ENCODE data around the gene PRPF38B. TPM values are rescaled to one million over a fixed set of nuclear protein-coding genes. Genes with fewer than 3 reads are reported as not detected.
"Not testable (repeated sequence)": the region's sequence is repeated elsewhere in the genome, so short reads cannot be mapped to it uniquely, and the experiment has no call there.

PRPF38B gene
- total and polyA plus RNA-seq, 7 donors = 13.8 to 31.3 (median 25.0) TPM

DNA sequence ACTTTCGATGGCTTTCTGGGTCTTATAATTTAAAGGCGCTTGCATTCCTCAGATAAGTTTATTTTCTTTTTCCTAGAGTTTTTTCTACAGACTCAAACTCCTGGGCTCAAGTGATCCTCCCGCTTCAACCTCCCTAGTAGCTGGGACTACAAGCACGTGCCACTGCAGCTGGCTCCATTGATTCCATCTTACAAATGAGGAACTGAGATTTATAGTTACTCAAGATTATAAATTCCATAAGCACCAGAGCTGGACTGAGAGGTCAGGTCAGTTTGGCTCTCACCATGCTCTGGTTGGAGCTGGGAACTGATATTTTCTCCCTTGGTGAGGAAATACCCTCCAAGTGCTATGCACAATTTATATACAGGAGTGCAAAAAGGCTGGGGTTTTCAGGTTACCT lies 13.4 kb upstream of the PRPF38B start:
- Histone ChIP-seq H3K4me3 (no peak overlapping the region), H3K9me3 (no peaks in the 10 kb centered on the region), H3K27ac (no peak overlapping the region), H3K4me1 (no peaks in the 10 kb centered on the region), H3K27me3 (no peaks in the 10 kb centered on the region), H3K36me3 (no peaks in the 10 kb centered on the region)
- intact Hi-C loops (cut with DNase I) = no loop called here
- TF ChIP-seq POLR2AphosphoS5 (IDR thresholded peaks at IDR 0.05) (no peak), POLR2A (IDR thresholded peaks at IDR 0.05) (no peak), EP300 (IDR thresholded peaks at IDR 0.05) (no peak)
- TF ChIP-seq, protein P1, sequence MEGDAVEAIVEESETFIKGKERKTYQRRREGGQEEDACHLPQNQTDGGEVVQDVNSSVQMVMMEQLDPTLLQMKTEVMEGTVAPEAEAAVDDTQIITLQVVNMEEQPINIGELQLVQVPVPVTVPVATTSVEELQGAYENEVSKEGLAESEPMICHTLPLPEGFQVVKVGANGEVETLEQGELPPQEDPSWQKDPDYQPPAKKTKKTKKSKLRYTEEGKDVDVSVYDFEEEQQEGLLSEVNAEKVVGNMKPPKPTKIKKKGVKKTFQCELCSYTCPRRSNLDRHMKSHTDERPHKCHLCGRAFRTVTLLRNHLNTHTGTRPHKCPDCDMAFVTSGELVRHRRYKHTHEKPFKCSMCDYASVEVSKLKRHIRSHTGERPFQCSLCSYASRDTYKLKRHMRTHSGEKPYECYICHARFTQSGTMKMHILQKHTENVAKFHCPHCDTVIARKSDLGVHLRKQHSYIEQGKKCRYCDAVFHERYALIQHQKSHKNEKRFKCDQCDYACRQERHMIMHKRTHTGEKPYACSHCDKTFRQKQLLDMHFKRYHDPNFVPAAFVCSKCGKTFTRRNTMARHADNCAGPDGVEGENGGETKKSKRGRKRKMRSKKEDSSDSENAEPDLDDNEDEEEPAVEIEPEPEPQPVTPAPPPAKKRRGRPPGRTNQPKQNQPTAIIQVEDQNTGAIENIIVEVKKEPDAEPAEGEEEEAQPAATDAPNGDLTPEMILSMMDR (IDR thresholded peaks at IDR 0.05) = no peak
- 81 to 82% methylated on average over 4 of the region's 4 CpGs for WGBS, 2 donors
- DNase-seq = no peak

- Histone ChIP-seq H3K4me1 (no peaks in the 10 kb centered on the region), H3K9me3 (no peaks in the 10 kb centered on the region), H3K36me3 (no peaks in the 10 kb centered on the region), H3K27me3 (no peaks in the 10 kb centered on the region), H3K4me3 (no peak overlapping the region), H3K27ac (no peak overlapping the region)
- WGBS, 2 donors = 75 to 83% methylated on average over 10 of the region's 10 CpGs
- no peak for DNase-seq
- intact Hi-C loops (cut with DNase I) = no loop called here
- TF ChIP-seq EP300 (IDR thresholded peaks at IDR 0.05) = no peak
- TF ChIP-seq, protein P1 (IDR thresholded peaks at IDR 0.05) = no peak
- TF ChIP-seq POLR2A (IDR thresholded peaks at IDR 0.05) = no peak
- no peak for TF ChIP-seq POLR2AphosphoS5 (IDR thresholded peaks at IDR 0.05)
Measured at GRCh38 chr1:108679586-108680213, 12.4 kb upstream of the PRPF38B start.

DNA sequence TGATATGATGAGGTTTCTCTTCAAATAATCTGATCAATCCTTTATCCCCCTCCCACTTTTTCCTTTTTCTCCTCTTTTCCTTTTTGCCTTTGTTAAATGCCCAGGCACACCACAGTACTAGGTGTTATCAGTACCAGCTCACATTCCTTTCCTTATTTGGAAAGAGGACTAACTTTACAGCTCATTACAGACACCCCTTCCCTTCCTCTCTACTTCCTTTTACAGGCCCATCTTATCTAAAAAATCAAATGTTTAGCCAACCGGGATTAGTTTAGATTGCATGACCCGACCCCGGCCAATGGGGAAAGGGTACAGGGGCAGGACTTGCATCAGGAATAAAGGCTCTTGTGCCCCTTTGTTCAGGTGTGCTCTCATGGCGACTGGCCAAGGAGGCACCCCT lies 10.4 kb upstream of the PRPF38B start:
- H3K4me1 ChIP-seq; H3K27ac ChIP-seq; H3K9me3 ChIP-seq; H3K36me3 ChIP-seq; intact Hi-C loops (cut with DNase I); H3K27me3 ChIP-seq; DNase-seq; H3K4me3 ChIP-seq: not testable (repeated sequence)
- WGBS, 2 donors = 27 to 69% methylated on average over 4 of the region's 4 CpGs

DNA sequence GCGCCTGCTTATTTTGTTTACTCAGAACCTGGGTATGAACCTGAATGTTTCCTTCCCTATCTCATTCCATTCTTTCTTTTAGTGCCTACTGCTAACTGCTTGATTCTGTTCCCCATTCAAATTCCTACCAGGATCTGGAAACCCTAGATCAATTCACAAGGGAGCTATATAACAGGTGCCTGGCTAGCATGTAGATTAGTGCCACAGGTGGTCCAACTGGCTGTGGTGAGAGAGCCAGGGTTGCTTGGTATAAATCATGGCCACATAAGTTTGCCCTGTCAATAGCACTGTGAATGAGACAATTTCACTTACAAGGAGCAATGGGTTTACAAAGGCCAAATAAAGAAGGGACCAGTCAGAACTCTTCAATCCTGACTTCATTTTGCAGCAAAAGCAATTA lies 6.6 kb upstream of the PRPF38B start:
- no peaks in the 10 kb centered on the region for H3K4me1 ChIP-seq
- TF ChIP-seq POLR2A (IDR thresholded peaks at IDR 0.05) = no peak
- H3K27me3 ChIP-seq = no peaks in the 10 kb centered on the region
- no peak overlapping the region for H3K4me3 ChIP-seq
- DNase-seq = no peak
- 91 to 92% methylated on average over 1 of the region's 1 CpG for WGBS, 2 donors
- H3K36me3 ChIP-seq = no peaks in the 10 kb centered on the region
- intact Hi-C loops (cut with DNase I) = no loop called here
- H3K27ac ChIP-seq = no peak overlapping the region
- H3K9me3 ChIP-seq = no peaks in the 10 kb centered on the region

DNA sequence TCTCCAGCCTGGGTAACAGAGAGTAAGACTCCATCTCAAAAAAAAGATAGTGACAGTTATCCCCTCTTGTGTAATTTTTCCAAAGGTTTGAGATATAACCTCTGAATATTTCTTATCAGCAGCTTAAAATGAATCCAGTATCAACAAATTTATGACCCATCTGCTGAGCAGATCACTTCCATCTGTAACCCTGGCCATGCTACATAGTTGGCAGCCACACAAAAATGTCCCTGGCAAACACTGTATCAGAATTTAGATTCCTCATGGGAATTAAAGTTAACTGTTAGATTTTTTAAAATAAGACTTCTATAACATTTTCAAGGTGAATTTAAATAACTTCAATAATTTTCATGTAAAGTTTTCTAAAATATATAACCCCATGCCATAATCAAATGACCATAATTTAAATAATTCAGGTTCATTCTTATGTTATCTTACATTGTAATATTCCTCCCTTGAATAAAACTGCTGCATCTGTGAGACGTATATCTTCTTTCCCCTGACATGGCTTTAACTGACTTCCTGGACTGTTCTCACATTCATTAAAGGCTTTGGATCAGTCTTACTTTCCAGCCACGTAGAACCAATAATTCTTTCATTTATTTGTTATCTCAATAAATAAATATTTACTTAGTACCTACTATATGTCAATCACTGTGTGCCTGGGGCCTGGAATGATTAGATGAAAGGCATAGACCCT lies 5.3 kb upstream of the PRPF38B start:
- WGBS, 2 donors = 50 to 69% methylated on average over 2 of the region's 2 CpGs
- TF ChIP-seq, protein P1 (IDR thresholded peaks at IDR 0.05) = no peak
- TF ChIP-seq POLR2AphosphoS5 (IDR thresholded peaks at IDR 0.05) (no peak), EP300 (IDR thresholded peaks at IDR 0.05) (no peak), POLR2A (IDR thresholded peaks at IDR 0.05) (no peak)
- Histone ChIP-seq H3K27me3 (no peaks in the 10 kb centered on the region), H3K36me3 (no peaks in the 10 kb centered on the region), H3K4me3 (no peak overlapping the region), H3K9me3 (no peaks in the 10 kb centered on the region), H3K4me1 (peaks cover 0 to 9% (median 7%) of the 10 kb centered on the region in 4 donors), H3K27ac (no peak overlapping the region)
- intact Hi-C loops (cut with DNase I) = no loop called here
- DNase-seq = no peak
